Stimulated activated CD4-positive, alpha-beta T cell treated with anti-CD3 and anti-CD28 coated beads, TNF-alpha, amount 100 ng/mL, for 4 hours (primary cell): ENCODE results near the gene CRYGC.
"Not testable (repeated sequence)": the region's sequence is repeated elsewhere in the genome, so short reads cannot be mapped to it uniquely, and the experiment has no call there.

Experiments used
- DNase-seq, 3 experiments: peaks; one replicate each; pipeline ENCODE4 v3.0.0-alpha.2; 2020; ENCODE audit warnings: low read depth in 3 of 3

Gene CRYGC

DNA sequence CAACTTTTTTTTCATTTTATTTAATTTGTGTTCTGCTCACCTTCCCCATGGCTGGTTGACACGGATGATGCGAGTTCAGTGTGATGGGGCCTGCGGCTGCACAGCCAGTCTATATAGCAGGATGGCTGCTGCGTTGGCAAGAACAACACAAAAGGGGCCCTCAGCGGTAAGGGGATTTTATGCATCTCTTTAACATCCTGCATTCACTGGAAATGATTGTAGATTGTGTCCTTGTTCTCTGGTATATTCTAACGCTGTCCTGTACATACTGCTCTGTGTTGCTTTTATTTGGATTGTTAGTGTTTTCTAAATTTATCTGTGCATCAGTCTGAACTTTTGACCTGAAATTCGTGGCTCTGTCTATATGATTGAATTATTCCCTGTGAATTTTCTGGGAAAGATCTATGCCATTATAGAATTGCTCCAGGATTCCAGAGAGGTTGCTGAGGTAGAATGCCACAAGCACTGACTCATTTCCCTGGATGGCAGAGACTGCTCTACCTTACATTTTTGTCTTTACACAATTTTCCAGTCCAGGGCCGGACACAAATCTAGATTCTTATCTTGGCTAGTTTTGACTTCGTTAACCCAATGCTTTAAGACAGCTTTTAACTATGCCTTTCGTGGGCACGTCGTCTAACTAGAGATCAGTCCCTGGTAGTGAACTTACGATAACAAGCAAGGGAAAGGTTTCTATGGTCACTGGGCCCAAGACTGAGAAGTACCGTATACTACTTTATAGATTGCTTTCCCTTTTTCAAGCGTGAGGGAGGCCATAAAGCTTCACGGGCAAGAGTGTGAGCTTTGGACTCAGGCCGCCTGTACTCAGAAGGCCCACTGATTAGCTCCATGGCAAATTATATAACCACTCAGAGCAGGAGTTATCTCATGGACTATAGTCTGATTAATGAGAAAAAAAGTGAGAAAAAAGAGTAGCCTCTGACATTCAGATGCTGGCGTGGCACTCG is at the start of gene CRYGC:
CRYGC (minus strand) TSS at position 85 of the 968 bp plus-strand sequence; CDS start at position 49, 36 bp downstream.
- DNase-seq: no peak

DNA sequence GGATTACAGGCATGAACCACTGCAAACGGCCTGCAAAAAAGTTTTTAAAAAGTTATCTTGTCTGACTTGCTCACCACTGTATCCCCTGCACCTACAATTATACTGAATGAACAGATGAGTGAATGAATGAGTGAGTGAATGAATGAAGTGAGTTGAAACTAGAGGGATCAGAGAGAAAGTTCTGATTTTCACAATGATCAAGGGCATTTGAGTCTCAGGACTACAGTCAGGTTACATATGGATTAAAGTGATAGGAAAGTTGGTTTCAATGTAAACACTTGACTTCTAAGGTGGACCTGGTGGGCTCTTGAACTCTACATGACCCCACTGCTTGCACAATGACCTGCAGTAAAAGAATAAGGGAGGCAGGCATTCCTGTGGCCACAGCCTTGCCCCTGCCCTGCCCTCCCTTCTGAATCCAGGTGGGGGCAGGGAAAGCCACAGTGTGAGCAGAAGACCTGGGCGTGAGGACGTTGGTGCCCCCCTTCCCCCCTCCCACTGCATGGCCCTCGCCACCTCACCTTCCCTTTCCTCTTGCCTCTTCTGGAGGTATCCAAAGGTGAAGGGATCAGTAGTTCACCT is 49.5 kb upstream of the CRYGC start:
- DNase-seq: no peak

DNA sequence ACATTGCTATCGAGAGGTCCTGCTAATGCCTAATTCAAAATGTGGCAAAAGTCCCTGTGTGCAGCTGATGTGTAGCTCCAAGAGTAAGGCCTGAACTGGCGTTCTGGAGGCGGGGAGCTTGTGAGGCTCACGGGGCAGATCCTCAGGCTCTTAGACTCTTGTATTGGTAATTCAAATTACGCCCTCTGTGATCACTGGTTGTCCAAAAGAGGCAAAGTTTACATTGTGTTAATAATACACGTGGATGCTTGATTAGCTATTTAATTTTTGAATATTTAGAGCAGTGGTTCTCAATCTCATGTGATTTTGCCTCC is 46.2 kb upstream of the CRYGC start:
- no peak for DNase-seq

- peak; percentile 18 to 34 (median 27) for DNase-seq
Observed at GRCh38 chr2:208175069-208175839, 45.6 kb upstream of the CRYGC start.

- no peak for DNase-seq
Observed at GRCh38 chr2:208174144-208174543, 44.5 kb upstream of the CRYGC start.

- no peak for DNase-seq
Observed at GRCh38 chr2:208172125-208172524, 42.5 kb upstream of the CRYGC start.

DNA sequence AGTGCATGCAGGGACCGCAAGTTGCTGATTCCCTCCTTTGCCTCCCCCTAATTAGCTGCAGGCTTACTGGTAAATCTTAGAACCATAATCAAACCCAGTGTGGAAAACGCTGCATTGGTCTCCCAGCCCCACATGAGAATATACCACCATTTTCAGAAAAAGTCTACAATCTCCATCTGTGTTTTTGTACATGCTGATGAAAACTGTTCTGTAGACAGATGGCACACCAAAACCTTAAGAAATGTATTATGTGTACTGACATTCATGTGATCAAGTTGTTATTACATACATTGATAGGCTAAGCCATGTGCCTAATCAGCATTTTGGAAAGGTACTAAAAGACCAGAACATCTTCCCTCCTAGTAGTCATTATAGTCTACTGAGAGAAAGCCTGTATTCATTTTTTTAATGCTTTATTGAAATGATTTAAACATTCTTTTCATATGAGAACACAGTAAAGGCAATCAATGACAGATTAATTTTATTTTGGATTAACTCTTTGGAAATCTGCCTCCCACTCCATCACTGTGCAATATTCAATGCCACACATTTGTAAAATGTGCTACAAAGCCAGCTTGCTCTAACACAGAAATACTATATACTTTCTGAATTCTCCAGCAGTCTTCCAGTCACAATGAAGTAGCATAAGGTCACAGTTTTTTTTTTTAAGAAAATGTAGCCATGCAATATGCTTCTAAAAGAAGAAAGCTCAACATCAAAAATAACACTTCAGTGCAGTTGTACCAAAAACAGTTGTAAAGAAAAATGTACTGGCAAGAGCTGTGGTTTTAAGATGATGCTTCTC is 35.5 kb upstream of the CRYGC start:
- DNase-seq: no peak

DNA sequence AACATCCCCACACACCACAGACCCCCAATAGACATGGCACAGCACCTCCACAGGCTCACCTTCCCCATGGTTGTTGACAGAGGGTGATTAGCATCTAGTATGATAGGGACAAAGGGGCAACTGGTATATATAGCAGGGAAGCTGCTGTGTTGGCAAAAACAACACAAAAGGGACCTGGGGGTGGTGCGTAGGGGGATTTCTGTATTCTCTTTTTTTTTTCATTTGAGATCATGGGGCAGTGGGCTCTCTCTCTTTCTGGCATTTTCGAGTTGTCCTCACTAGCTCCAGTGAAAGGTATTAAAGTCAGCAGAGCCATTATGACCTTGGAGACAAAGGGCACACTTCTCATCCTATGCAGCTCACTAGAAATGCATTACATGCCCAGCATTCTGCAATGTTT is 33.9 kb upstream of the CRYGC start, which contains the start of gene CRYGA:
CRYGA (minus strand) TSS at position 101 of the 400 bp plus-strand sequence; CDS start at position 68, 33 bp downstream.
- DNase-seq: no peak

DNA sequence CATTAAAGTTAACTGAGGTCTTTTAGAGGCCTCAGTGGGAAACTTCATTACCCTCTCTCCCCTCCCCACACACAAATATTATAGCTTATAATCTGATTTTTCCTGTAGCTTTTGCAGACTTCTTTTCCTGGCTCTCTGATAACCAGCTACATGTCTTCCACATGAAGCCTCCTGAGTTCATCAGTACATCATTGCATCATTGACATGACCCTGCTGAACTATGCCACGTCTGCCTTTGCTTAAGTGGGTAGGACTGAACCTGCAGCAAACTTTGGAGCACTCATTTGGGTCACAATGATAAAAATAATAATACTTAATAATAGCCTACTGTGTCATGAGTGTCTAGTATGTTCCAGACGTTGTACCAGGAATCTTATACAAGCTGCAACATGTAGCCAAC is 26.8 kb upstream of the CRYGC start:
- DNase-seq: no peak

DNA sequence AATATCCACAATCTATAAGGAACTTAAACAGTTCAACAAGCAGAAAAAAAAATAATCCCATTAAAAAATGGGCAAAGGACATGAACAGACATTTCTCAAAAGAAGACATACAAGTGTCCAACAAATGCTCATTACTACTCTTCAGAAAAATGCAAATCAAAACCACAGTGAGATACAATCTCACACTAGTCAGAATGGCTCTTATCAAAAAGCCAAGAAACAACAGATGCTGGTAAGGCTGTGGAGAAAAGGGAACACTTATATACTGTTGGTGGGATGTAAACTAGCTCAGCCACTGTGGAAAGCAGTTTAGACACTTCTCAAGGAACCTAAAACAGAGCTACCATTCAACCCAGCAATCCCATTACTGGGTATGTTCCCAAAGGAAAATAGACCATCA is 23.5 kb upstream of the CRYGC start:
- no peak for DNase-seq

DNA sequence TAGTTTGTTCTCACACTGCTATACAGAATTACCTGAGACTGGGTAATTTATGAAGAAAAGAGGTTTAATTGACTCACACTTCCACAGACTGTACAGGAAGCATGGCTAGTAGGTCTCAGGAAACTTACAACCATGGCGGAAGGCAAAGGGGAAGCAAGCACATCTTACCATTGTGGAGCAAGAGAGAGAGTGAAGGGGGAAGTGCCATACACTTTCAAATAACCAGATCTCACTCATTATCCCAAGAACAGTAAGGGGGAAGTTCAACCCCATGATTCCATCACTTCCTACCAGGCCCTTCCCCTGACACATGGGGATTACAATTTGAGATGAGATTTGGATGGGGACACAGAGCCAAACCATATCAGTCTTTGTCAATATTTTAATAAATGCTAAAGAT is 21.3 kb upstream of the CRYGC start:
- no peak for DNase-seq

DNA sequence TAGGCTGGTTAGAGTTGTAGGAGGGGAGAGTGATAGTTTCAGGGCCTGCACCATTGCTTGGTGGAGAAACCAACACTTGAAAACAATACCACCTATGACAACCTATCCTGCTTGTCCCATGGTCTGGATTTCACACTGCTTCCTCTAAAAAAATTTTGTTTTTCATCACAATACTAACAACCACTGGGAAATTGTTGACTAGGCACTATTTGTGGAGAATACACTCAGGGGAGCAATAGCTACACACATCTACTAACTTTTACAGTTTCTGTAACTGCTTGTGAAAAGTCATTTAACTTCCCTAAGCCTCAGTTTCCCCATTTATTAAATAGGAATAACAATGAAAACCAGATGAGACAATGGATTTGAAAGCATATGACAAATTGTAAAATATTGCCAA is 20.5 kb upstream of the CRYGC start:
- no peak for DNase-seq

GRCh38 chr2:208148803-208149202 is 19.2 kb upstream of the CRYGC start:
- DNase-seq: no peak

GRCh38 chr2:208147759-208148158 is 18.1 kb upstream of the CRYGC start:
- no peak for DNase-seq

- no peak for DNase-seq
Observed at GRCh38 chr2:208147008-208147407, 17.4 kb upstream of the CRYGC start.

DNA sequence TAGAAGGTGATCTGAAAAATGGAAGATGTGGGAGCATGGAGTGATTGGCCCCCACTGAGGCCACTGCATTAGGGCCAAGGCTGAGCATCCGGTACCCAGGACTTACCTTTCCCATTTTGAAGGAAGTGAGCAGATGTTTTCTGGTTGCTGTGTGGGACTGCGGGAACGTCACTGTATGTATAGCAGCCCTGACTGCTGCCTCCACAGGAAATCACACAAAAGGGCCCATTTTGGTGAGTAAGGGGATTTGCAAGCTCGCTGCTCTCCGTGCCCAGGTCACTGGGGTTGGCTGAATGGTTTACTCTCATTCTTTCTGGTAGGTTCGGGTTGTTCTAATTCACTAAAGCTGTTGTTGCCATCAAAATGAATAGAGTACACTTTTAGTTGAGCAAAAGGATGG is 16.4 kb upstream of the CRYGC start, which contains the start of gene CRYGB:
CRYGB (minus strand) TSS at position 153 of the 400 bp plus-strand sequence; CDS start at position 115, 38 bp downstream.
- DNase-seq: no peak

DNA sequence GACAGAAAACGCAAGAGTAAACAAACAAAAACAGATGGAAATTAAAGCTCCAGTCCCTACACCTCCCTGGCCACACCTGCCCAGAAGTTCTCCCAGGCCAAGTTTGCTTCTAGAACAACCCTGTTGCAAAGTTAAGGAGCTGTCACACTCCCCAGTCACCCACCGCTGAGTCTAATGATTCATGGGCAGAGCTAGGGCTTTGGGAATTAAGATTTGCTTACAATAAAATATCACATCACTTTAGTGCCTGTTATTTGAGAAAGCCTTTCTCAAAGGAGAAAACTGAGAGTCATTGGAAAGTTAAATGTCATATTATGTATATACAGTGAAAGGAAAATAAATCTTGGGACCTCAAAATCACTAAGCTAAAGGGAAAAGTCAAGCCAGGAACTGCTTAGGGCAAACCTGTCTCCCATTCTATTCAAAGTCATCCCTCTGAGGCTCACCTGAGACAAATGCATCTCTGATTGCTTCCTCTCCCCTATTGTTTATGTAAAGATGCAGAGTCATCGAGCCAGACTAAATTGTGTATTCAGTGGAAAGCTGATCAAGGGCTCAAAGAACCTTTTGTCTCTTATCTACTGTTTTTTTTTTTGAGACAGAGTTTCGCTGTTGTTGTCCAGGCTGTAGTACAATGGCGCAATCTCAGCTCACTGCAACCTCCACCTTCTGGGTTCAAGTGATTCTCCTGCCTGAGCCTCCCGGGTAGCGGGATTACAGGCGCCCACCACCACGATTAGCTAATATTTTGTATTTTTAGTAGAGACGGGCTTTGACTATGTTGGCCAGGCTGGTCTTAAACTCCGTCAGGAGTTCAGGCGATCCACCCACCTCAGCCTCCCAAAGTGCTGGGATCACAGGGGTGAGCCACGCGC is 13.5 kb upstream of the CRYGC start:
- no peak for DNase-seq

DNA sequence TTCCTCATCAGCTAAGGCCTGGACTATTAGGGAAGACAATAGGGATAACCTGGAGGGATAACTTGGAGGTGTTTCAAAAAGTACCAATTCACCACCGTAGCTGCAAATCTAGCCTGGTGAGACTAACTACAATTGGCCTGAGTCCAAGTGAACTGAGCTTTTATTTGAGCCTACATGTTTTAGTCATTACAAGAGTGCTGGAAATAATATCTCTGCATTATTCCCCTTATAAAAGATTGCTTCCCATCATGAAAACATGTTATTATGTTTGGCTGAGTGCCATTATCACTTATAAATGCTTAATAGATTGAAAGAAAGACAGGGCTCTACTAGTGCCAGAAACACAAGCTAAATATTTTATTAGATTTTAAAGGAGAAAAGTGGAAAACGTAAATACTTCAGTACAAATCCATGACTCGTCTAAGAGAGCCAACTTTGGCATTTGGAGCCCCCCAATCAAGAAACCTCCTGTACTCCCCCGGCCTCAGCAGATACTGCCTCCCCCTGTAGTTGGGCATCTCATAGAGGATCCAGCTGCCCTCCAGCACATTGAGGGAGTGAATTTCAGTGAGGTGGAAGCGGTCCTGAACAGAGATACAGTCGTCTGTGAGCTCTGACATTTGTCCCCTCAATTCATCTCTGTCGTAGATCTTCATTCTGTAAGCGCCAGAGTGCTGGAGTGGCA is 12.8 kb upstream of the CRYGC start:
- no peak for DNase-seq

GRCh38 chr2:208139447-208139846 is 9.8 kb upstream of the CRYGC start:
- DNase-seq: no peak

DNA sequence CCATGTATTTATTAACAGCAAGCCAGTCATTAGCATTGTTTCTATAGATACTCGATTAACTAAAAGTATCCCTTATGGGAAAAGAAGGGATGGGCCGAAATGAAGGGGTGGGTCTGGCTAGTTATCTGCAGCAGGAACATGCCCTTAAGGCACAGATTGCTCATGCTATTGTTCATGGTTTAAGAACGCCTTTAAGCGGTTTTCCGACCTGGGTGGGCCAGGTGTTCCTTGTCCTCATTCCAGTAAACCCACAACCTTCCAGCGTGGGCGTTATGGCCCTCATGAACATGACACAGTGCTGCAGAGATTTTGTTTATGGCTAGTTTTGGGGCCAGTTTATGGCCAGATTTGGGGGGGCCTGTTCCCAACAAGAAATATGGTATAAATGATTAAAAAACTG is 8.7 kb upstream of the CRYGC start:
- not testable (repeated sequence) for DNase-seq
